PFSK-1 (cell line): ENCODE results near the gene DYNC1LI1.

Experiments
- POLR2AphosphoS5 ChIP-seq: IDR thresholded peaks from 2 replicates; pipeline ENCODE4 v1.6.1; 2012; ENCODE audit warnings: low read depth, mild to moderate bottlenecking, control low read depth, low read length, moderate library complexity
- TAF1 ChIP-seq: IDR thresholded peaks from 2 replicates; pipeline ENCODE4 v1.6.1; 2012; ENCODE audit warnings: low read length, control low read depth, borderline replicate concordance; ENCODE audit not compliant: insufficient read depth
- TF ChIP-seq, protein P1 (sequence below), 2 experiments: IDR thresholded peaks; 2 replicates each; pipeline versions ENCODE4 v1.6.1 to v1.8.0; 2011 to 2012; ENCODE audit warnings: low read depth in 2 of 2, low read length in 2 of 2, control low read depth in 1 of 2, inconsistent platforms in 1 of 2, mild to moderate bottlenecking in 1 of 2, moderate library complexity in 1 of 2; ENCODE audit not compliant: insufficient read depth in 1 of 2

DNA sequence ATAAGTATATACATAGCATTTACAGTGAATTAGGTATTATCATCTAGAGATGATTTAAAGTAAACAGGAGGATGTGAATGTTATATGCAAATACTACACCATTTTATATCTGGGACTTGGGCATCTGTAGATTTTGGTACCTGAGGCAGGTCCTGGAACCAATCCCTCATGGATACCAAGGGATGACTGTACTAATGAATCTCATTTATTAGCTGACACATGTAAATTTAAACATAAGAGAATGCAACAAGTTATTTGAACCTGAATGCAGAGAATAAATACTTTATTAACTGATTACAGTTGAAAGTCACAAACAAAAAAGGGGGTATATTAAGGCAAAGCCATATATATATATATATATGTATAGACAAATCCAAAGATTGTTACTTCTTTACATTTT lies 44.9 kb downstream of the DYNC1LI1 start:
- TF ChIP-seq TAF1, result no peak
- TF ChIP-seq POLR2AphosphoS5, result no peak
- TF ChIP-seq, protein P1, sequence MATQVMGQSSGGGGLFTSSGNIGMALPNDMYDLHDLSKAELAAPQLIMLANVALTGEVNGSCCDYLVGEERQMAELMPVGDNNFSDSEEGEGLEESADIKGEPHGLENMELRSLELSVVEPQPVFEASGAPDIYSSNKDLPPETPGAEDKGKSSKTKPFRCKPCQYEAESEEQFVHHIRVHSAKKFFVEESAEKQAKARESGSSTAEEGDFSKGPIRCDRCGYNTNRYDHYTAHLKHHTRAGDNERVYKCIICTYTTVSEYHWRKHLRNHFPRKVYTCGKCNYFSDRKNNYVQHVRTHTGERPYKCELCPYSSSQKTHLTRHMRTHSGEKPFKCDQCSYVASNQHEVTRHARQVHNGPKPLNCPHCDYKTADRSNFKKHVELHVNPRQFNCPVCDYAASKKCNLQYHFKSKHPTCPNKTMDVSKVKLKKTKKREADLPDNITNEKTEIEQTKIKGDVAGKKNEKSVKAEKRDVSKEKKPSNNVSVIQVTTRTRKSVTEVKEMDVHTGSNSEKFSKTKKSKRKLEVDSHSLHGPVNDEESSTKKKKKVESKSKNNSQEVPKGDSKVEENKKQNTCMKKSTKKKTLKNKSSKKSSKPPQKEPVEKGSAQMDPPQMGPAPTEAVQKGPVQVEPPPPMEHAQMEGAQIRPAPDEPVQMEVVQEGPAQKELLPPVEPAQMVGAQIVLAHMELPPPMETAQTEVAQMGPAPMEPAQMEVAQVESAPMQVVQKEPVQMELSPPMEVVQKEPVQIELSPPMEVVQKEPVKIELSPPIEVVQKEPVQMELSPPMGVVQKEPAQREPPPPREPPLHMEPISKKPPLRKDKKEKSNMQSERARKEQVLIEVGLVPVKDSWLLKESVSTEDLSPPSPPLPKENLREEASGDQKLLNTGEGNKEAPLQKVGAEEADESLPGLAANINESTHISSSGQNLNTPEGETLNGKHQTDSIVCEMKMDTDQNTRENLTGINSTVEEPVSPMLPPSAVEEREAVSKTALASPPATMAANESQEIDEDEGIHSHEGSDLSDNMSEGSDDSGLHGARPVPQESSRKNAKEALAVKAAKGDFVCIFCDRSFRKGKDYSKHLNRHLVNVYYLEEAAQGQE (IDR thresholded peaks at IDR 0.05; ENCODE audit: insufficient read depth in 1 of 2, low read depth in 2 of 2, low read length in 2 of 2), result no peak
